ENCODE data around the gene NPAS3. TPM values are rescaled to one million over a fixed set of nuclear protein-coding genes. Genes with fewer than 3 reads are reported as not detected.

Gene NPAS3
- total and polyA plus RNA-seq, 2 of the 8 experiments (the other 6 are each of a cell fraction or from before 2014, with no cell fraction given) = 0.11 to 0.60 TPM

DNA sequence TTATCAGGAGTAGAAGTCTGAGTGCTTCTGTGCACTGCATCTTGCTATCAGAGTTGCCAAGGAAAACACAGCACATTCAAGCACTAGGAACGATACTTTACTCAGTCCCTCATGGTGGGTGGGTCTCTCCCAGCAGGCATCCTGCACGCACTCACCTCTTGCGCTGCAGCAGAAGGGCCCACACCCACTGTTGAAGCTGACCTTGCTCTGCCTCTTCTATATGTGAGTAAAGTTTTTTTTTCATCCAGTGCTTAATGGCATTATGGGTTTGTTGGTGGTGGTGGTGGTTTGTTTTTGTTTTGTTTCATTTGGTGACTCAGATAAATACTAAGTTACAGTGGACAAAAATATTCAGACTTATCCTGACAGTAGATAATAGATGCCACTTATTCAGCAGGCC, 663.7 kb downstream of the NPAS3 start (continued):
- TF ChIP-seq, protein P1, sequence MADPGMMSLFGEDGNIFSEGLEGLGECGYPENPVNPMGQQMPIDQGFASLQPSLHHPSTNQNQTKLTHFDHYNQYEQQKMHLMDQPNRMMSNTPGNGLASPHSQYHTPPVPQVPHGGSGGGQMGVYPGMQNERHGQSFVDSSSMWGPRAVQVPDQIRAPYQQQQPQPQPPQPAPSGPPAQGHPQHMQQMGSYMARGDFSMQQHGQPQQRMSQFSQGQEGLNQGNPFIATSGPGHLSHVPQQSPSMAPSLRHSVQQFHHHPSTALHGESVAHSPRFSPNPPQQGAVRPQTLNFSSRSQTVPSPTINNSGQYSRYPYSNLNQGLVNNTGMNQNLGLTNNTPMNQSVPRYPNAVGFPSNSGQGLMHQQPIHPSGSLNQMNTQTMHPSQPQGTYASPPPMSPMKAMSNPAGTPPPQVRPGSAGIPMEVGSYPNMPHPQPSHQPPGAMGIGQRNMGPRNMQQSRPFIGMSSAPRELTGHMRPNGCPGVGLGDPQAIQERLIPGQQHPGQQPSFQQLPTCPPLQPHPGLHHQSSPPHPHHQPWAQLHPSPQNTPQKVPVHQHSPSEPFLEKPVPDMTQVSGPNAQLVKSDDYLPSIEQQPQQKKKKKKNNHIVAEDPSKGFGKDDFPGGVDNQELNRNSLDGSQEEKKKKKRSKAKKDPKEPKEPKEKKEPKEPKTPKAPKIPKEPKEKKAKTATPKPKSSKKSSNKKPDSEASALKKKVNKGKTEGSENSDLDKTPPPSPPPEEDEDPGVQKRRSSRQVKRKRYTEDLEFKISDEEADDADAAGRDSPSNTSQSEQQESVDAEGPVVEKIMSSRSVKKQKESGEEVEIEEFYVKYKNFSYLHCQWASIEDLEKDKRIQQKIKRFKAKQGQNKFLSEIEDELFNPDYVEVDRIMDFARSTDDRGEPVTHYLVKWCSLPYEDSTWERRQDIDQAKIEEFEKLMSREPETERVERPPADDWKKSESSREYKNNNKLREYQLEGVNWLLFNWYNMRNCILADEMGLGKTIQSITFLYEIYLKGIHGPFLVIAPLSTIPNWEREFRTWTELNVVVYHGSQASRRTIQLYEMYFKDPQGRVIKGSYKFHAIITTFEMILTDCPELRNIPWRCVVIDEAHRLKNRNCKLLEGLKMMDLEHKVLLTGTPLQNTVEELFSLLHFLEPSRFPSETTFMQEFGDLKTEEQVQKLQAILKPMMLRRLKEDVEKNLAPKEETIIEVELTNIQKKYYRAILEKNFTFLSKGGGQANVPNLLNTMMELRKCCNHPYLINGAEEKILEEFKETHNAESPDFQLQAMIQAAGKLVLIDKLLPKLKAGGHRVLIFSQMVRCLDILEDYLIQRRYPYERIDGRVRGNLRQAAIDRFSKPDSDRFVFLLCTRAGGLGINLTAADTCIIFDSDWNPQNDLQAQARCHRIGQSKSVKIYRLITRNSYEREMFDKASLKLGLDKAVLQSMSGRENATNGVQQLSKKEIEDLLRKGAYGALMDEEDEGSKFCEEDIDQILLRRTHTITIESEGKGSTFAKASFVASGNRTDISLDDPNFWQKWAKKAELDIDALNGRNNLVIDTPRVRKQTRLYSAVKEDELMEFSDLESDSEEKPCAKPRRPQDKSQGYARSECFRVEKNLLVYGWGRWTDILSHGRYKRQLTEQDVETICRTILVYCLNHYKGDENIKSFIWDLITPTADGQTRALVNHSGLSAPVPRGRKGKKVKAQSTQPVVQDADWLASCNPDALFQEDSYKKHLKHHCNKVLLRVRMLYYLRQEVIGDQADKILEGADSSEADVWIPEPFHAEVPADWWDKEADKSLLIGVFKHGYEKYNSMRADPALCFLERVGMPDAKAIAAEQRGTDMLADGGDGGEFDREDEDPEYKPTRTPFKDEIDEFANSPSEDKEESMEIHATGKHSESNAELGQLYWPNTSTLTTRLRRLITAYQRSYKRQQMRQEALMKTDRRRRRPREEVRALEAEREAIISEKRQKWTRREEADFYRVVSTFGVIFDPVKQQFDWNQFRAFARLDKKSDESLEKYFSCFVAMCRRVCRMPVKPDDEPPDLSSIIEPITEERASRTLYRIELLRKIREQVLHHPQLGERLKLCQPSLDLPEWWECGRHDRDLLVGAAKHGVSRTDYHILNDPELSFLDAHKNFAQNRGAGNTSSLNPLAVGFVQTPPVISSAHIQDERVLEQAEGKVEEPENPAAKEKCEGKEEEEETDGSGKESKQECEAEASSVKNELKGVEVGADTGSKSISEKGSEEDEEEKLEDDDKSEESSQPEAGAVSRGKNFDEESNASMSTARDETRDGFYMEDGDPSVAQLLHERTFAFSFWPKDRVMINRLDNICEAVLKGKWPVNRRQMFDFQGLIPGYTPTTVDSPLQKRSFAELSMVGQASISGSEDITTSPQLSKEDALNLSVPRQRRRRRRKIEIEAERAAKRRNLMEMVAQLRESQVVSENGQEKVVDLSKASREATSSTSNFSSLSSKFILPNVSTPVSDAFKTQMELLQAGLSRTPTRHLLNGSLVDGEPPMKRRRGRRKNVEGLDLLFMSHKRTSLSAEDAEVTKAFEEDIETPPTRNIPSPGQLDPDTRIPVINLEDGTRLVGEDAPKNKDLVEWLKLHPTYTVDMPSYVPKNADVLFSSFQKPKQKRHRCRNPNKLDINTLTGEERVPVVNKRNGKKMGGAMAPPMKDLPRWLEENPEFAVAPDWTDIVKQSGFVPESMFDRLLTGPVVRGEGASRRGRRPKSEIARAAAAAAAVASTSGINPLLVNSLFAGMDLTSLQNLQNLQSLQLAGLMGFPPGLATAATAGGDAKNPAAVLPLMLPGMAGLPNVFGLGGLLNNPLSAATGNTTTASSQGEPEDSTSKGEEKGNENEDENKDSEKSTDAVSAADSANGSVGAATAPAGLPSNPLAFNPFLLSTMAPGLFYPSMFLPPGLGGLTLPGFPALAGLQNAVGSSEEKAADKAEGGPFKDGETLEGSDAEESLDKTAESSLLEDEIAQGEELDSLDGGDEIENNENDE (IDR thresholded peaks at IDR 0.05; ENCODE audit: insufficient replicate concordance, low read length) = no peak
- no peak for TF ChIP-seq TCF12 (IDR thresholded peaks at IDR 0.05; ENCODE audit: low read depth, low read length)
- TF ChIP-seq POLR2AphosphoS5 (IDR thresholded peaks at IDR 0.05; ENCODE audit: low read depth, low read length) = no peak
- TF ChIP-seq JUN (IDR thresholded peaks at IDR 0.05; ENCODE audit: low read depth, low read length) = no peak
- TF ChIP-seq JUND (IDR thresholded peaks at IDR 0.05; ENCODE audit: low read length) = no peak
- TF ChIP-seq MAFK (IDR thresholded peaks at IDR 0.05; ENCODE audit: low read depth, low read length) = no peak

Measured in H1 (cell line).